LoVo (cell line): Measurements from ENCODE around the gene MAPKAP1.

ENCODE experiments used
- DNase-seq: peaks from one replicate; pipeline ENCODE4 v3.0.0-alpha.2; 2016; ENCODE audit warnings: low spot score

MAPKAP1 gene

GRCh38 chr9:125457357-125457756 lies 249.7 kb downstream of the MAPKAP1 start:
- no peak for DNase-seq

GRCh38 chr9:125455876-125456275 lies 251.1 kb downstream of the MAPKAP1 start:
- no peak for DNase-seq

- no peak for DNase-seq
Observed at GRCh38 chr9:125455132-125455531, 251.9 kb downstream of the MAPKAP1 start.

- no peak for DNase-seq
Observed at GRCh38 chr9:125447202-125447802, 259.7 kb downstream of the MAPKAP1 start.

- no peak for DNase-seq
Observed at GRCh38 chr9:125446561-125447094, 260.4 kb downstream of the MAPKAP1 start.

GRCh38 chr9:125444956-125445506 lies 262.0 kb downstream of the MAPKAP1 start:
- no peak for DNase-seq

GRCh38 chr9:125444166-125444565 lies 262.8 kb downstream of the MAPKAP1 start:
- no peak for DNase-seq

- DNase-seq, result no peak
Observed at GRCh38 chr9:125443367-125443766, 263.6 kb downstream of the MAPKAP1 start.

- no peak for DNase-seq
Observed at GRCh38 chr9:125442452-125442851, 264.6 kb downstream of the MAPKAP1 start.

GRCh38 chr9:125440411-125440810 lies 266.6 kb downstream of the MAPKAP1 start:
- DNase-seq, result no peak

- no peak for DNase-seq
Observed at GRCh38 chr9:125439434-125440272, 267.4 kb downstream of the MAPKAP1 start.

- DNase-seq, result no peak
Observed at GRCh38 chr9:125438506-125439433, 268.2 kb downstream of the MAPKAP1 start.

GRCh38 chr9:125437771-125438221 lies 269.2 kb downstream of the MAPKAP1 start:
- DNase-seq, result no peak

GRCh38 chr9:125436613-125437443 lies 270.2 kb downstream of the MAPKAP1 start:
- no peak for DNase-seq

- no peak for DNase-seq
Observed at GRCh38 chr9:125435776-125436612, 271.0 kb downstream of the MAPKAP1 start.

- no peak for DNase-seq
Observed at GRCh38 chr9:125434986-125435775, 271.8 kb downstream of the MAPKAP1 start.

GRCh38 chr9:125433461-125434011 lies 273.5 kb downstream of the MAPKAP1 start:
- DNase-seq, result no peak

GRCh38 chr9:125432715-125433385 lies 274.2 kb downstream of the MAPKAP1 start:
- DNase-seq, result no peak
